H1 (cell line): ENCODE measurements around the gene NAA20. TPM values are rescaled to one million over a fixed set of nuclear protein-coding genes. Genes with fewer than 3 reads are reported as not detected.

Source experiments
- CBX5 ChIP-seq: fragments of 300-800, 300-1000 bp; sonication (generic); IDR thresholded peaks from 2 replicates; pipeline ENCODE4 v1.7.1; 2016; ENCODE audit warnings: antibody characterized with exemption, low read length, low read depth
- CTBP2 ChIP-seq: IDR thresholded peaks from 2 replicates; pipeline ENCODE4 v1.7.0; 2011; ENCODE audit warnings: borderline replicate concordance, mild to moderate bottlenecking, moderate library complexity, mixed read lengths, low read length; ENCODE audit not compliant: insufficient read depth, insufficient read length
- GTF2F1 ChIP-seq: IDR thresholded peaks from 2 replicates; pipeline ENCODE4 v1.6.1; 2012; ENCODE audit warnings: low read depth, low read length, improper control_type of control experiment, borderline replicate concordance
- HDAC2 ChIP-seq, 2 experiments: fragments of 300-600 bp in 1 of 2; sonication (generic) in 1 of 2; IDR thresholded peaks; 2 replicates each; pipeline ENCODE4 v1.6.1; 2011 to 2012; ENCODE audit warnings: low read depth in 2 of 2, low read length in 2 of 2, mild to moderate bottlenecking in 2 of 2, moderate library complexity in 2 of 2, borderline replicate concordance in 1 of 2, inconsistent platforms in 1 of 2
- RBBP5 ChIP-seq: IDR thresholded peaks from 2 replicates; pipeline ENCODE4 v1.7.1; 2012; ENCODE audit warnings: low read depth, mild to moderate bottlenecking, inconsistent platforms, low read length, moderate library complexity, borderline replicate concordance
- RXRA ChIP-seq: IDR thresholded peaks from 2 replicates; pipeline ENCODE4 v1.6.1; 2011; ENCODE audit warnings: low read depth, mild to moderate bottlenecking, low read length, moderate library complexity; ENCODE audit not compliant: insufficient read depth
- SAP30 ChIP-seq: fragments of 300-600 bp; sonication (generic); IDR thresholded peaks from 2 replicates; pipeline ENCODE4 v1.7.1; 2012; ENCODE audit warnings: low read length, moderate library complexity, mild to moderate bottlenecking, inconsistent platforms; ENCODE audit not compliant: insufficient read depth, insufficient replicate concordance
- TAF7 ChIP-seq: optimal IDR thresholded peaks from 2 replicates; pipeline ENCODE3; 2011; ENCODE audit warnings: low read depth, mild to moderate bottlenecking, inconsistent platforms, low read length, moderate library complexity, borderline replicate concordance
- YY1 ChIP-seq: IDR thresholded peaks from 2 replicates; pipeline ENCODE4 v1.6.1; 2011; ENCODE audit warnings: low read depth, mild to moderate bottlenecking, low read length
- polyA plus RNA-seq, 7 experiments: library from polyadenylated mRNA; depleted of rRNA in 3 of 7; stranded (reverse) in 5 of 7; unstranded in 2 of 7; fragments of >200 nt in 5 of 7; fragments of 200-250 nt in 2 of 7; gene quantifications; 1 replicate in 5 of 7; 2 replicates in 1 of 7; 4 replicates in 1 of 7; pipeline versions ENCODE4 v1.2.1 to v1.2.3, GENCODE V29; 2011 to 2013; ENCODE audit warnings: missing spikeins in 2 of 7, mixed read lengths in 2 of 7
- total RNA-seq: library from RNA; stranded (reverse); fragmentation: NEBNext Ultra II Directional; extraction: Animal tissue kit (Norgen Biotek cat#: 25700); gene quantifications from 2 replicates; pipeline ENCODE4 v1.2.1, GENCODE V29; 2021

NAA20 gene
- total and polyA plus RNA-seq, 2 of the 8 experiments (the other 6 are each of a cell fraction or from before 2014, with no cell fraction given): 21.9 to 41.1 TPM

- TF ChIP-seq TAF7 (peak; percentile 49), CBX5 (no peak), RBBP5 (peak; percentile 84; the same call in 1 of the 2 replicates), YY1 (peak; percentile 75; the same call in 1 of the 2 replicates), HDAC2 (IDR thresholded peaks at IDR 0.05; ENCODE audit: borderline replicate concordance in 1 of 2, low read depth in 2 of 2, low read length in 2 of 2) (peak; percentile 41 to 99; a peak in 3 of 4 replicates), GTF2F1 (no peak), CTBP2 (no peak), SAP30 (peak; percentile 98), RXRA (no peak)
These were observed 35.2 kb downstream of the NAA20 start, which contains the start of the genes CFAP61 and CRNKL1 (continued) for GRCh38 chr20:20052074-20052970.
